Panc1 (cell line): ENCODE results near the gene DPH6. TPM values are rescaled to one million over a fixed set of nuclear protein-coding genes. Genes with fewer than 3 reads are reported as not detected.
A peak's percentile ranks its signal among the peaks of the same experiment; 100 is the strongest.

ENCODE experiments used
- ATAC-seq: fragments of 200-7000 bp; cut with Tn5 transposase; 2 replicates; pipeline ENCODE4 v1.9.1; 2020; ENCODE audit warnings: mild to moderate bottlenecking, moderate library complexity
- BruUV-seq: library from RNA; stranded (reverse); fragments of 400-500 nt; replicated peaks from 2 replicates; lab custom pipeline; 2021; lab: Mats Ljungman, UMichigan
- CTCF ChIA-PET: fragments of 300-600 bp; sonication (Branson Sonifier 250); formaldehyde crosslinking; loops from one replicate; lab custom pipeline; 2022; ENCODE audit warnings: antibody characterized with exemption; lab: Charles Lee
- POLR2A ChIA-PET: fragments of 300-600 bp; sonication (Branson Sonifier 250); formaldehyde crosslinking; loops from one replicate; lab custom pipeline; 2022; ENCODE audit warnings: antibody characterized with exemption; lab: Charles Lee
- DNase-seq: peaks from one replicate; pipeline ENCODE4 v3.0.0-alpha.2; 2010; ENCODE audit warnings: low read depth, low spot score
- H3K27ac ChIP-seq: 2 replicates; pipeline ENCODE4 v1.5.1; 2011; ENCODE audit warnings: mild to moderate bottlenecking, low read length, inconsistent platforms
- H3K27me3 ChIP-seq: fragments of 200-500 bp; sonication (Bioruptor generic); 2 replicates; pipeline ENCODE4 v1.6.0; 2014; ENCODE audit warnings: low read length, inconsistent platforms; ENCODE audit not compliant: control insufficient read depth, insufficient read depth
- H3K36me3 ChIP-seq: fragments of 200-500 bp; sonication (Bioruptor generic); 2 replicates; pipeline ENCODE4 v1.5.1; 2014; ENCODE audit warnings: inconsistent platforms, mild to moderate bottlenecking, low read length, moderate library complexity; ENCODE audit not compliant: control insufficient read depth, insufficient read depth
- H3K4me1 ChIP-seq: 2 replicates; pipeline ENCODE4 v1.5.1; 2011; ENCODE audit warnings: inconsistent platforms, mild to moderate bottlenecking, low read length, moderate library complexity; ENCODE audit not compliant: control insufficient read depth, insufficient read depth
- H3K4me3 ChIP-seq, 2 experiments: 2 replicates each; pipeline ENCODE4 v1.5.1; 2011 to 2012; ENCODE audit warnings: low read depth in 2 of 2, low read length in 2 of 2, mild to moderate bottlenecking in 2 of 2, inconsistent platforms in 1 of 2, moderate library complexity in 1 of 2
- H3K9me3 ChIP-seq: fragments of 200-500 bp; sonication (Bioruptor generic); 2 replicates; pipeline ENCODE4 v1.5.1; 2014; ENCODE audit warnings: low read depth, mild to moderate bottlenecking, inconsistent platforms, low read length, moderate library complexity; ENCODE audit not compliant: control insufficient read depth, insufficient read depth
- POLR2AphosphoS5 ChIP-seq: IDR thresholded peaks from 2 replicates; pipeline ENCODE4 v1.6.1; 2012; ENCODE audit warnings: mild to moderate bottlenecking, low read depth, low read length, moderate library complexity
- REST ChIP-seq, 2 experiments: IDR thresholded peaks; 2 replicates each; pipeline ENCODE4 v1.6.1; 2011 to 2012; ENCODE audit warnings: low read depth in 2 of 2, control low read depth in 1 of 2, low read length in 1 of 2, mild to moderate bottlenecking in 1 of 2, moderate library complexity in 1 of 2; ENCODE audit not compliant: insufficient read depth in 1 of 2
- SIN3A ChIP-seq: IDR thresholded peaks from 2 replicates; pipeline ENCODE4 v1.6.1; 2012; ENCODE audit warnings: low read depth, mild to moderate bottlenecking, low read length, moderate library complexity, borderline replicate concordance; ENCODE audit not compliant: insufficient read depth
- TCF7L2 ChIP-seq: IDR thresholded peaks from 2 replicates; pipeline ENCODE4 v1.6.1; 2011; ENCODE audit warnings: mild to moderate bottlenecking, low read depth, low read length, inconsistent platforms
- in situ Hi-C: cut with HindIII; loops from 2 replicates; pipeline ENCODE4 v1.10.0; 2016; ENCODE audit warnings: low sequenced_read_pairs, low pct_unique_long_range_greater_than_20kb
- intact Hi-C: fragments of 100-400 bp; cut with micrococcal nuclease; formaldehyde crosslinking; loops from one replicate; pipeline ENCODE4 v1.10.0; 2022; ENCODE audit not compliant: unreplicated experiment
- total RNA-seq: library from RNA; stranded (reverse); gene quantifications from one replicate; pipeline ENCODE4 v1.2.1, GENCODE V29; 2021; ENCODE audit not compliant: unreplicated experiment
- TF ChIP-seq, protein P1 (sequence below): fragments of 450-650 bp; IDR thresholded peaks from 2 replicates; pipeline ENCODE4 v1.5.1; 2017; ENCODE audit warnings: mild to moderate bottlenecking

Gene DPH6
- total RNA-seq, 1 experiment from 2014 or later: 24.0 TPM

- no peak overlapping the region for H3K27ac ChIP-seq
- H3K27me3 ChIP-seq: no peaks in the 10 kb centered on the region
- TF ChIP-seq POLR2AphosphoS5 (no peak), REST (IDR thresholded peaks at IDR 0.05; ENCODE audit: insufficient read depth in 1 of 2, low read depth in 2 of 2, low read length in 1 of 2) (no peak)
- TF ChIP-seq, protein P1, sequence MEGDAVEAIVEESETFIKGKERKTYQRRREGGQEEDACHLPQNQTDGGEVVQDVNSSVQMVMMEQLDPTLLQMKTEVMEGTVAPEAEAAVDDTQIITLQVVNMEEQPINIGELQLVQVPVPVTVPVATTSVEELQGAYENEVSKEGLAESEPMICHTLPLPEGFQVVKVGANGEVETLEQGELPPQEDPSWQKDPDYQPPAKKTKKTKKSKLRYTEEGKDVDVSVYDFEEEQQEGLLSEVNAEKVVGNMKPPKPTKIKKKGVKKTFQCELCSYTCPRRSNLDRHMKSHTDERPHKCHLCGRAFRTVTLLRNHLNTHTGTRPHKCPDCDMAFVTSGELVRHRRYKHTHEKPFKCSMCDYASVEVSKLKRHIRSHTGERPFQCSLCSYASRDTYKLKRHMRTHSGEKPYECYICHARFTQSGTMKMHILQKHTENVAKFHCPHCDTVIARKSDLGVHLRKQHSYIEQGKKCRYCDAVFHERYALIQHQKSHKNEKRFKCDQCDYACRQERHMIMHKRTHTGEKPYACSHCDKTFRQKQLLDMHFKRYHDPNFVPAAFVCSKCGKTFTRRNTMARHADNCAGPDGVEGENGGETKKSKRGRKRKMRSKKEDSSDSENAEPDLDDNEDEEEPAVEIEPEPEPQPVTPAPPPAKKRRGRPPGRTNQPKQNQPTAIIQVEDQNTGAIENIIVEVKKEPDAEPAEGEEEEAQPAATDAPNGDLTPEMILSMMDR: no peak
- no peak for ATAC-seq
- POLR2A ChIA-PET: no interaction called here
- DNase-seq: no peak
- in situ Hi-C loops (no loop called here), intact Hi-C loops (no loop called here)
- CTCF ChIA-PET: no interaction called here
- H3K4me3 ChIP-seq: no peak overlapping the region
- H3K9me3 ChIP-seq: no peaks in the 10 kb centered on the region
- BruUV-seq: no TSS peak
- H3K36me3 ChIP-seq: no peaks in the 10 kb centered on the region
- H3K4me1 ChIP-seq: no peaks in the 10 kb centered on the region
These were observed 118.9 kb downstream of the DPH6 start for GRCh38 chr15:35427091-35427490.

- Histone ChIP-seq H3K9me3 (no peaks in the 10 kb centered on the region), H3K27ac (no peak overlapping the region), H3K36me3 (no peaks in the 10 kb centered on the region), H3K4me1 (no peaks in the 10 kb centered on the region), H3K27me3 (no peaks in the 10 kb centered on the region), H3K4me3 (no peak overlapping the region)
- intact Hi-C loops: no loop called here
- in situ Hi-C loops: no loop called here
- BruUV-seq: no TSS peak
- TF ChIP-seq, protein P1: no peak
- peak; percentile 79 for TF ChIP-seq TCF7L2
- CTCF ChIA-PET: no interaction called here
- DNase-seq (no peak), ATAC-seq (no peak)
- POLR2A ChIA-PET: no interaction called here
These were observed 135.2 kb downstream of the DPH6 start for GRCh38 chr15:35410775-35411174.

DNA sequence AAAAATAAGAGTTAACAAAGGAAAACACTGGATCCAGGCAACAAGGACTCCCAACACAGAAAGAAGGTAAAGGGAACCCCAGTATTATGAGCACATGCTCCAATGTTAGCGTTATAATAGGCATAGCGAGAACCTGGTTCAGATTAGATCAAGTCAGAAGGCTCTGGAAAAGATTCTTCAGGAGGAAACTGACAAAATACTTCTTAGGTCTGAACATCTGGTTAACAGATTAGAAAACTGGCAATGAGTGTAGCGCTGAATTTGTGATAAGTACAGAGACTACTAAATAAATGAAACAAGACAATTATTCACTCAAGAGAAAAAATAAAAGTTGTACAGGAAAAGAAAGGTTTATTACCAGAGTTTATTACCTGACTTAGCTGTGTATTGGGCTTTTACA lies 146.1 kb downstream of the DPH6 start:
- intact Hi-C loops (no loop called here), in situ Hi-C loops (no loop called here)
- CTCF ChIA-PET: no interaction called here
- no peaks in the 10 kb centered on the region for H3K27me3 ChIP-seq
- ATAC-seq (no peak), DNase-seq (no peak)
- POLR2A ChIA-PET: no interaction called here
- no TSS peak for BruUV-seq
- no peaks in the 10 kb centered on the region for H3K9me3 ChIP-seq
- H3K27ac ChIP-seq: no peak overlapping the region
- H3K4me1 ChIP-seq: no peaks in the 10 kb centered on the region
- no peak overlapping the region for H3K4me3 ChIP-seq
- TF ChIP-seq REST (IDR thresholded peaks at IDR 0.05; ENCODE audit: insufficient read depth in 1 of 2, low read depth in 2 of 2, low read length in 1 of 2): no peak
- no peak for TF ChIP-seq SIN3A
- no peak for TF ChIP-seq POLR2AphosphoS5
- TF ChIP-seq, protein P1: no peak
- no peak for TF ChIP-seq TCF7L2
- H3K36me3 ChIP-seq: no peaks in the 10 kb centered on the region
